K562 (cell line): Measurements from ENCODE around the gene FAM171A1. TPM values are rescaled to one million over a fixed set of nuclear protein-coding genes. Genes with fewer than 3 reads are reported as not detected.

Source experiments
- ATAC-seq: fragments of 200-7000 bp; cut with Tn5 transposase; 3 replicates; pipeline ENCODE4 v1.9.1; 2020; ENCODE audit warnings: moderate library complexity
- BruUV-seq: library from RNA; stranded (reverse); fragments of 400-500 nt; replicated peaks from 2 replicates; lab custom pipeline; 2021; lab: Mats Ljungman, UMichigan
- CTCF ChIA-PET: fragments of 300-600 bp; formaldehyde crosslinking; extraction: SDS; loops from one replicate; lab custom pipeline; 2021; ENCODE audit warnings: low intra/inter-chr PET ratio; lab: Yijun Ruan, JAX
- POLR2A ChIA-PET: fragments of 300-600, 350-650 bp; sonication (Branson Sonifier 250); formaldehyde crosslinking; extraction: SDS; loops from one replicate; lab custom pipeline; 2021; ENCODE audit warnings: antibody characterized with exemption, inconsistent platforms; lab: Yijun Ruan, JAX
- DNase-seq, 4 experiments: peaks; one replicate each; pipeline versions ENCODE4 v3.0.0 to v3.0.0-alpha.2; 2011 to 2018; ENCODE audit warnings: low spot score in 3 of 4, mixed read lengths in 3 of 4; ENCODE audit errors: extremely low read depth in 1 of 4
- FAIRE-seq: peaks from 2 replicates; lab custom pipeline; 2011; peaks lifted over from hg19 to GRCh38; lab: Jason Lieb, UNC
- H2AFZ ChIP-seq: 2 replicates; pipeline ENCODE4 v1.6.0; 2011; ENCODE audit warnings: low read depth, low read length, control low read depth, inconsistent platforms
- H3K27ac ChIP-seq: fragments of 200-600 bp; 3 replicates; pipeline ENCODE4 v1.8.0; 2011; ENCODE audit warnings: low read depth, mild to moderate bottlenecking, control low read depth, inconsistent platforms, low read length, moderate library complexity, mixed read lengths; ENCODE audit errors: extremely low read depth
- H3K27me3 ChIP-seq, 2 experiments: fragments of 300-600 bp in 1 of 2; 2 replicates in 1 of 2; 3 replicates in 1 of 2; pipeline versions ENCODE4 v1.6.0 to v1.8.0; 2011; ENCODE audit warnings: inconsistent platforms in 2 of 2, low read length in 2 of 2, mild to moderate bottlenecking in 1 of 2, mixed read lengths in 1 of 2, moderate library complexity in 1 of 2; ENCODE audit not compliant: control insufficient read depth in 2 of 2, insufficient read depth in 2 of 2
- H3K36me3 ChIP-seq: fragments of 300-600 bp; 3 replicates; pipeline ENCODE4 v1.8.0; 2011; ENCODE audit warnings: mild to moderate bottlenecking, low read length, inconsistent platforms; ENCODE audit not compliant: control insufficient read depth, insufficient read depth
- H3K4me1 ChIP-seq, 2 experiments: fragments of 200-600 bp in 1 of 2; replicated peaks in 1 of 2; 2 replicates in 1 of 2; 3 replicates in 1 of 2; pipeline versions ENCODE4 v1.5.1 to v1.8.0; 2011; ENCODE audit warnings: inconsistent platforms in 2 of 2, low read length in 2 of 2, mild to moderate bottlenecking in 1 of 2, mixed read lengths in 1 of 2, moderate library complexity in 1 of 2; ENCODE audit not compliant: control insufficient read depth in 2 of 2, insufficient read depth in 2 of 2
- H3K4me2 ChIP-seq: 2 replicates; pipeline ENCODE4 v1.6.1; 2011; ENCODE audit warnings: low read length, control low read depth, inconsistent platforms, mixed read lengths; ENCODE audit not compliant: insufficient read depth
- H3K4me3 ChIP-seq: fragments of 200-600 bp; sonication (generic), shearing (Covaris generic); 2 replicates; pipeline ENCODE4 v1.5.1; 2016; ENCODE audit warnings: control low read depth, inconsistent platforms
- H3K79me2 ChIP-seq: fragments of 200-600 bp; 3 replicates; pipeline ENCODE4 v1.8.0; 2011; ENCODE audit warnings: low read length, inconsistent platforms; ENCODE audit not compliant: control insufficient read depth, insufficient read depth
- H3K9ac ChIP-seq, 2 experiments: 2 replicates each; pipeline versions ENCODE4 v1.6.0 to v1.6.1; 2011; ENCODE audit warnings: low read depth in 2 of 2, low read length in 2 of 2, control low read depth in 1 of 2, inconsistent platforms in 1 of 2, mild to moderate bottlenecking in 1 of 2, mixed read lengths in 1 of 2; ENCODE audit not compliant: insufficient read depth in 1 of 2
- H3K9me1 ChIP-seq: one replicate; pipeline ENCODE4 v1.6.0; 2011; ENCODE audit warnings: inconsistent platforms, mild to moderate bottlenecking, low read length, moderate library complexity; ENCODE audit not compliant: control insufficient read depth, insufficient read depth
- H3K9me3 ChIP-seq: replicated peaks from 2 replicates; pipeline ENCODE4 v1.5.1; 2011; ENCODE audit warnings: low read depth, low read length, inconsistent platforms; ENCODE audit not compliant: control insufficient read depth, insufficient read depth
- H4K20me1 ChIP-seq: replicated peaks from 2 replicates; pipeline ENCODE4 v1.6.1; 2011; ENCODE audit warnings: low read length, inconsistent platforms, mixed read lengths; ENCODE audit not compliant: control insufficient read depth, insufficient read depth
- CHD1 ChIP-seq: fragments of 200-600 bp; sonication (generic); IDR thresholded peaks from one replicate; pipeline ENCODE4 v1.6.1; 2012; ENCODE audit warnings: mild to moderate bottlenecking, moderate library complexity, low read length, inconsistent platforms
- ELK1 ChIP-seq: sonication (generic); formaldehyde crosslinking; IDR thresholded peaks from 2 replicates; pipeline ENCODE4 v1.8.1; 2022; ENCODE audit warnings: missing genetic modification reagents
- ESRRA ChIP-seq: fragments of 450-650 bp; IDR thresholded peaks from 2 replicates; pipeline ENCODE4 v1.6.1; 2014; ENCODE audit warnings: low read depth, mild to moderate bottlenecking, moderate library complexity, borderline replicate concordance
- KLF16 ChIP-seq: IDR thresholded peaks from 2 replicates; pipeline ENCODE4 v1.6.1; 2016; ENCODE audit warnings: antibody characterized with exemption
- SOX6 ChIP-seq: fragments of 450-650 bp; IDR thresholded peaks from 2 replicates; pipeline ENCODE4 v1.6.1; 2014; ENCODE audit warnings: mild to moderate bottlenecking
- THRAP3 ChIP-seq: fragments of 450-650 bp; IDR thresholded peaks from 2 replicates; pipeline ENCODE4 v1.6.1; 2016; ENCODE audit warnings: mild to moderate bottlenecking, inconsistent platforms, borderline replicate concordance
- TSC22D4 ChIP-seq: fragments of 450-650 bp; IDR thresholded peaks from 2 replicates; pipeline ENCODE4 v1.6.1; 2016; ENCODE audit warnings: missing genetic modification characterization, missing biosample characterization, control low read depth
- ZBTB12 ChIP-seq: fragments of 250-450 bp; sonication (Bioruptor Pico); IDR thresholded peaks from 2 replicates; pipeline ENCODE4 v1.4.0; 2020
- ZNF445 ChIP-seq: fragments of 250-450 bp; sonication (Bioruptor Pico); IDR thresholded peaks from 2 replicates; pipeline ENCODE4 v1.4.0; 2020; ENCODE audit warnings: low read depth, mild to moderate bottlenecking, moderate library complexity
- ZNF696 ChIP-seq: fragments of 250-450 bp; sonication (Bioruptor Pico); conservative IDR thresholded peaks from 2 replicates; pipeline ENCODE4 v1.4.0; 2020; ENCODE audit warnings: mild to moderate bottlenecking, moderate library complexity
- WGBS: fragments of 100-300 bp; shearing (Covaris generic); methylation state at CpG from one replicate; pipeline ENCODE4 v1.1.6; 2016; ENCODE audit warnings: low coverage, mixed read lengths; ENCODE audit not compliant: insufficient coverage; ENCODE audit errors: missing lambda C conversion rate; 5-methylcytosine and 5-hydroxymethylcytosine counted together
- in situ Hi-C: fragments of 300-500 bp; cut with MboI; formaldehyde crosslinking; loops from 4 replicates; pipeline ENCODE4 v1.15.0; 2018; ENCODE audit warnings: inconsistent platforms, mixed read lengths
- intact Hi-C: fragments of 100-400 bp; cut with micrococcal nuclease; formaldehyde crosslinking; loops from 2 replicates; pipeline ENCODE4 v1.14.2; 2022
- polyA plus RNA-seq, 8 experiments: library from polyadenylated mRNA; depleted of rRNA in 4 of 8; stranded (reverse) in 5 of 8; unstranded in 3 of 8; fragments of >200 nt; fragmentation: Nextera tagmentation in 2 of 8; fragmentation: Illumina TruSeq in 1 of 8; extraction: Ambion mirVana in 2 of 8; extraction: Trizol in 1 of 8; gene quantifications; 2 replicates each; pipeline versions ENCODE4 v1.2.1 to v1.2.3, GENCODE V29; 2011 to 2014; ENCODE audit warnings: inconsistent platforms in 1 of 8, missing spikeins in 1 of 8
- total RNA-seq, 7 experiments: library from RNA; depleted of rRNA in 6 of 7; stranded (reverse); fragments of >200 nt in 6 of 7; fragmentation: Illumina TruSeq in 2 of 7; extraction: Trizol in 2 of 7; gene quantifications; 2 replicates each; pipeline versions ENCODE4 v1.2.1 to v1.2.3, GENCODE V29; 2011 to 2021; ENCODE audit warnings: low replicate concordance in 1 of 7
- TF ChIP-seq, protein P1 (sequence below): fragments of 250-450 bp; sonication (Bioruptor Pico); IDR thresholded peaks from 2 replicates; pipeline ENCODE4 v1.5.1; 2021; ENCODE audit warnings: mild to moderate bottlenecking

FAM171A1 gene
- total and polyA plus RNA-seq, 9 of the 15 experiments (the other 6 are each of a cell fraction or from before 2014, with no cell fraction given): 0.51 to 8.2 (median 4.8) TPM

DNA sequence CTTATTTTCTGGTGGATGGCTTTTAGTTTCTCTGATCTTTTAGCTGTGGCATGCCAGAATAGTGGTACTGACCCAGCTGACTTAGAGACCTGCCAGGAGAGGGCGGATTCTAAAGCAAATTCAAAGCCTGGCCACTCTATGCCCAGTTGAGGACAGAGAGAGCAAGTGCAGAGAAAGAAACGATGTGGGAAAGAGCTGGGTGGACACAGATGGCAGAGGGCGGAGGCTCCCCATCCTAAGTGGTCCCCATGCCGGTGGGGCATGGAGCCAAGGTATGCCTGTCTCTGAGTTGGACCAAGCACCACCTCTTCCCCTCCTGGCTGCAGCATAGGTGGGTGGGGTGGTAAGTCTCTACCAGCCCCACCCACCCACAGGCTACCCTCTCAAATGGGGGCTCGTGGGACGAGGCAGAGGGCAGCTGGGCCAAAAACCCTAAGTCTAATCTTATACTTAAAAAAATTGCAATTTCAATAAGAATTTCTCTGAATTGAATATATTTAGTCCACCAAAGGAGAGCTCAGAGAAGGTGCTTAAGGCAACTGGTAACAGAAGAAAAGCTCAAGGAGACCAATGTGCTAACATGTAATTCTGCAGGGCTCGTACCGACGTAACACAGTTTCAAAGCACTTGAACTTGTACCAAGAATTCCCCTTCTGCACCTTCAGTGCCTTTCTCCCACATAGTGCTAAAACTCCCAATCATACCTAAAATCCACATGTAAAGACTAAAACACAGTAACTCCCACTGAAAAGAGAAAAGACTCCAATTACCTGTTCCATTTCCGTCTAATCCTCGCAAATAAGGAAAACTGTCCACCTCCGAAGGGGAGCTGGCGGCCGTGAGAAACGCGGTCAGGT lies 116.9 kb downstream of the FAM171A1 start:
- intact Hi-C loops: no loop called here
- no peak for ATAC-seq

More for the DNA sequence above, 116.9 kb downstream of the FAM171A1 start:
- Histone ChIP-seq H3K9me1 (no peaks in the 10 kb centered on the region), H3K36me3 (no peaks in the 10 kb centered on the region), H2AFZ (no peak overlapping the region), H3K27ac (no peak overlapping the region), H3K27me3 (peaks cover 4 to 40% of the 10 kb centered on the region in 2 experiments; a peak in 4 of 5 replicates), H3K4me3 (no peak overlapping the region), H3K4me1 (peaks cover 0 to 10% of the 10 kb centered on the region in 2 experiments; a peak in 3 of 5 replicates), H4K20me1 (0 out of 2 replicates have a peak, but pooled peaks cover 3% of the 10 kb centered on the region), H3K79me2 (no peaks in the 10 kb centered on the region), H3K9me3 (no peaks in the 10 kb centered on the region), H3K9ac (no peak overlapping the region), H3K4me2 (no peak overlapping the region)
- BruUV-seq: no TSS peak
- 17% methylated on average over 16 of the region's 16 CpGs for WGBS
- no peak for TF ChIP-seq THRAP3
- no peak for TF ChIP-seq SOX6
- no peak for TF ChIP-seq ESRRA
- TF ChIP-seq, protein P1, sequence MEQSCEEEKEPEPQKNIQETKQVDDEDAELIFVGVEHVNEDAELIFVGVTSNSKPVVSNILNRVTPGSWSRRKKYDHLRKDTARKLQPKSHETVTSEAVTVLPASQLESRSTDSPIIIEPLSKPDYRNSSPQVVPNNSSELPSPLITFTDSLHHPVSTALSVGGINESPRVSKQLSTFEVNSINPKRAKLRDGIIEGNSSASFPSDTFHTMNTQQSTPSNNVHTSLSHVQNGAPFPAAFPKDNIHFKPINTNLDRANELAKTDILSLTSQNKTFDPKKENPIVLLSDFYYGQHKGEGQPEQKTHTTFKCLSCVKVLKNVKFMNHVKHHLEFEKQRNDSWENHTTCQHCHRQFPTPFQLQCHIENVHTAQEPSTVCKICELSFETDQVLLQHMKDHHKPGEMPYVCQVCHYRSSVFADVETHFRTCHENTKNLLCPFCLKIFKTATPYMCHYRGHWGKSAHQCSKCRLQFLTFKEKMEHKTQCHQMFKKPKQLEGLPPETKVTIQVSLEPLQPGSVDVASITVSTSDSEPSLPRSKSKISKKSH: no peak
- no peak for TF ChIP-seq KLF16
- TF ChIP-seq ZNF445 (CRISPR knock-in tag): no peak
- TF ChIP-seq CHD1: no peak
- TF ChIP-seq TSC22D4: no peak
- TF ChIP-seq ZNF696 (CRISPR knock-in tag): no peak
- TF ChIP-seq ELK1: no peak
- TF ChIP-seq ZBTB12 (CRISPR knock-in tag): no peak
- in situ Hi-C loops: no loop called here
- DNase-seq: no peak
- no peak for FAIRE-seq
- CTCF ChIA-PET: no interaction called here
- POLR2A ChIA-PET: interaction anchor here (0.5 to 1.5 kb wide), 5 partner anchors 11 to 104 kb away, joined by 3 to 4 read pairs (median 3); no protein-coding TSS in a partner anchor
